Heart left ventricle (tissue), 16 donors: ENCODE data around the gene LRP5. TPM values are rescaled to one million over a fixed set of nuclear protein-coding genes. Genes with fewer than 3 reads are reported as not detected.
A peak's percentile ranks its signal among the peaks of the same experiment; 100 is the strongest.

Source experiments
- ATAC-seq, 4 donors: fragments of 200-7000 bp; cut with Tn5 transposase; one replicate each; pipeline ENCODE4 v1.9.1; 2020 to 2022; ENCODE audit warnings: moderate library complexity in 4 of 4, mild to moderate bottlenecking in 3 of 4, moderate number of reproducible peaks in 1 of 4
- DNase-seq, 5 donors: peaks; one replicate each; pipeline ENCODE4 v3.0.0-alpha.2; 2020
- H3K27ac ChIP-seq, 12 donors: fragments of 200-600 bp; sonication (generic) in 4 of 12; one replicate each; pipeline versions ENCODE4 v1.5.0 to v1.8.0; 2016 to 2022; ENCODE audit warnings: mild to moderate bottlenecking in 2 of 12
- H3K27me3 ChIP-seq, 9 donors: fragments of 200-600 bp; sonication (generic) in 2 of 9; one replicate each; pipeline versions ENCODE4 v1.5.1 to v1.8.0; 2016 to 2022; ENCODE audit warnings: mild to moderate bottlenecking in 3 of 9
- H3K36me3 ChIP-seq, 9 donors: fragments of 200-600 bp; sonication (generic) in 2 of 9; one replicate each; pipeline versions ENCODE4 v1.5.0 to v1.8.0; 2018 to 2022; ENCODE audit warnings: mild to moderate bottlenecking in 2 of 9
- H3K4me1 ChIP-seq, 12 donors: fragments of 200-600 bp; sonication (generic) in 4 of 12; one replicate each; pipeline versions ENCODE4 v1.5.0 to v1.8.0; 2016 to 2022; ENCODE audit warnings: mild to moderate bottlenecking in 3 of 12
- H3K4me3 ChIP-seq, 12 donors: fragments of 200-600 bp; sonication (generic) in 4 of 12; one replicate each; pipeline versions ENCODE4 v1.5.0 to v1.8.0; 2017 to 2022; ENCODE audit warnings: mild to moderate bottlenecking in 9 of 12, moderate library complexity in 4 of 12
- H3K9me3 ChIP-seq, 12 donors: fragments of 200-600 bp; sonication (generic) in 4 of 12; one replicate each; pipeline versions ENCODE4 v1.5.0 to v1.8.0; 2016 to 2022; ENCODE audit warnings: mild to moderate bottlenecking in 1 of 12
- POLR2A ChIP-seq, 2 donors: fragments of 450-650 bp; IDR thresholded peaks; one replicate each; pipeline ENCODE4 v1.6.1; 2017; ENCODE audit warnings: antibody characterized with exemption in 2 of 2, mild to moderate bottlenecking in 2 of 2, moderate library complexity in 2 of 2
- WGBS, 4 donors: extraction: QIAGEN DNeasy Blood & Tissue Kit in 2 of 4; methylation state at CpG; one replicate each; pipeline versions ENCODE4 v1.1.5 to v1.1.7; 2013 to 2018; 5-methylcytosine and 5-hydroxymethylcytosine counted together
- intact Hi-C, 10 donors: fragments of 100-400 bp; cut with DNase I; formaldehyde crosslinking; loops; one replicate each; pipeline versions ENCODE4 v1.11.1 to v1.14.2; 2022
- polyA plus RNA-seq, 2 donors: library from polyadenylated mRNA; stranded (reverse); fragments of 200-250 nt; gene quantifications; one replicate each; pipeline ENCODE4 v1.2.3, GENCODE V29; 2013
- total RNA-seq, 9 donors: library from RNA; depleted of rRNA in 2 of 9; stranded (reverse); fragments of >200 nt in 2 of 9; fragmentation: NEBNext Ultra II Directional in 3 of 9; extraction: Animal tissue kit (Norgen Biotek cat#: 25700) in 3 of 9; gene quantifications; one replicate each; pipeline versions ENCODE4 v1.1.0 to v1.2.4, GENCODE V29; 2016 to 2023
- TF ChIP-seq, protein P1 (sequence below), 12 donors: fragments of 200-600 bp; sonication (generic) in 4 of 12; IDR thresholded peaks; one replicate each; pipeline versions ENCODE4 v1.5.0 to v1.8.0; 2018 to 2022; ENCODE audit warnings: antibody characterized with exemption in 12 of 12, mild to moderate bottlenecking in 5 of 12
- donor health status: ischemic (EF 13 %, LVEDD 7.1; RV severe dilation, severe dysfunction).
- donor health status: healthy with polysubstance abuse.
- donor health status: DM: no; HTN: yes; CAD: no.
- donor health status: DM: no; HTN: no; CAD: no.
- donor health status: ischemic (EF 25% LVEDD 6.9; RV normal size, moderate dysfunction).
- donor health status: ischemic (EF 25% LVEDD 5.7; RV mildly dilated, moderate dysfunction).
- donor health status: healthy.
- donor health status: DM: yes; HTN: yes; CAD: no.
- donor health status: ischemic (EF 35%, LVEDD 5.7; RV mildly dilated, moderate dysfunction).
- donor health status: nonischemic (EF 11% LVEDD 7.7; RV severe dilation, severe dysfunction).
- donor health status: DM: yes; HTN: yes; CAD: no.
- donor health status: PGD.
- donor health status: ischemic (EF 29% LVEDD 5.4; RV normal size, mild dysfunction).
- donor health status: nonischemic (EF 23%, LVEDD 6.1; RV moderate dilation, normal function).

LRP5 gene
- total and polyA plus RNA-seq, 11 donors = 30.2 to 62.5 (median 39.8) TPM

DNA sequence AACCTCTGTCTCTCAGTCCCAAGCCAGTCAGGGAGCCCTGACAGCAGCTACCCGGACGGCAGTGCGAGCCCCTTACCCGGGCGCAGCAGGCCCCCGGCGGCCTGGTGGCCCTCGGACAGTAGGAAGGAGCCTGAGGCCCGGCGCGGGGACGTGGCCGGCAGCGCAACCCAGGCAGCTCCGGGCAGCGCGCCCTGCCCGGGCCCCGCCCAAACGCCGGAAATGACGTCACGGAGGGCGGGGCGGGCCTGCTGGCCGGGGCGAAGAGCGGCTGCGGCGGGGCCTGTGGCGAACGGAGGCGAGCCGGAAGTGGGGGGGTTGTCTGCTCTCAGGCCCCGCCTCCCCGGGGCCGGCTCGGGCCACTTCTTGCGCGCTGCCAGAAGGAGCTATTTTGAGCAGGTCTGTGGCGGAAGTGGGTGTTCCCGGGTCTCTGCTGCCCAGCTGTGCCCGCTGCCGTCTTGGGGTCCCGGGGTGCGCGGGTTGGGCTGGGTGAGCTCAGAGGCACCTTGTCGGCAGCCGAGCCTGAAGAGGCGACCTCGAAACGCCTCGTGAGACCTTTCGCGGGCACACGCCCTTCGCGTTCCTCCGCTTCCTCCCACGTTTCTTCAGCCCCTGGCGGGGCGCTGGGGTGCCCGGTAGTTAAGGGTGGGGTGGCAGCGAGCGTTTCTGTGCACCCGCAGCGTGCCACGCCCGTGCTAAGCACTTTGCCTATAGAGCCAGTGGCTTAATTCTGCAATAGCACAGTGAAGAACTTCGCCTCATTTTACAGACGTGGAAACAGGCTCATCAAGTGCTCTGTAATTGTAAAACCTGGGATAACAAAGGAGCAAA lies 40.4 kb upstream of the LRP5 start, which contains the start of gene C11orf24:
TSS of gene C11orf24 (minus strand) at position 193 of the 828 bp plus-strand sequence. CDS start 8,206 bp downstream, outside the sequence.
- H3K4me1 ChIP-seq = peaks cover 8 to 43% (median 31%) of the 10 kb centered on the region in 12 donors
- H3K4me3 ChIP-seq = peak within 1 kb of the TSS; percentile 52 to 95 (median 82)
- H3K36me3 ChIP-seq = peaks cover 0 to 15% (median 11%) of the 10 kb centered on the region in 9 donors
- no peaks in the 10 kb centered on the region for H3K27me3 ChIP-seq
- TF ChIP-seq POLR2A (IDR thresholded peaks at IDR 0.05) = peak in 1 of 2 donors; percentile 88
- TF ChIP-seq, protein P1, sequence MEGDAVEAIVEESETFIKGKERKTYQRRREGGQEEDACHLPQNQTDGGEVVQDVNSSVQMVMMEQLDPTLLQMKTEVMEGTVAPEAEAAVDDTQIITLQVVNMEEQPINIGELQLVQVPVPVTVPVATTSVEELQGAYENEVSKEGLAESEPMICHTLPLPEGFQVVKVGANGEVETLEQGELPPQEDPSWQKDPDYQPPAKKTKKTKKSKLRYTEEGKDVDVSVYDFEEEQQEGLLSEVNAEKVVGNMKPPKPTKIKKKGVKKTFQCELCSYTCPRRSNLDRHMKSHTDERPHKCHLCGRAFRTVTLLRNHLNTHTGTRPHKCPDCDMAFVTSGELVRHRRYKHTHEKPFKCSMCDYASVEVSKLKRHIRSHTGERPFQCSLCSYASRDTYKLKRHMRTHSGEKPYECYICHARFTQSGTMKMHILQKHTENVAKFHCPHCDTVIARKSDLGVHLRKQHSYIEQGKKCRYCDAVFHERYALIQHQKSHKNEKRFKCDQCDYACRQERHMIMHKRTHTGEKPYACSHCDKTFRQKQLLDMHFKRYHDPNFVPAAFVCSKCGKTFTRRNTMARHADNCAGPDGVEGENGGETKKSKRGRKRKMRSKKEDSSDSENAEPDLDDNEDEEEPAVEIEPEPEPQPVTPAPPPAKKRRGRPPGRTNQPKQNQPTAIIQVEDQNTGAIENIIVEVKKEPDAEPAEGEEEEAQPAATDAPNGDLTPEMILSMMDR (IDR thresholded peaks at IDR 0.05) = no peak
- intact Hi-C loops = loop anchor here in 4 of 10 donors (1.0 to 5.0 kb wide), 3 partner anchors 25 to 110 kb away; partner anchors contain the start of gene KMT5B (in 1 of the 4)
- DNase-seq (peak; percentile 96 to 99 (median 96)), ATAC-seq (peak; percentile 94 to 98 (median 97))
- no peaks in the 10 kb centered on the region for H3K9me3 ChIP-seq
- WGBS, 4 donors = 0 to 1% (median 1%) methylated on average over 36 to 71 of the region's 71 CpGs
- peak within 1 kb of the TSS; percentile 85 to 99 (median 96) for H3K27ac ChIP-seq

GRCh38 chr11:68273026-68273738 lies 39.2 kb upstream of the LRP5 start:
- TF ChIP-seq, protein P1 (IDR thresholded peaks at IDR 0.05) = no peak
- TF ChIP-seq POLR2A (IDR thresholded peaks at IDR 0.05) = no peak
- 92 to 95% (median 94%) methylated on average over 21 of the region's 21 CpGs for WGBS, 4 donors
- Histone ChIP-seq H3K36me3 (peaks cover 0 to 4% (median 0%) of the 10 kb centered on the region in 9 donors), H3K9me3 (no peaks in the 10 kb centered on the region), H3K27ac (peak overlapping the region in 9 of 12 donors; percentile 16 to 98 (median 96)), H3K27me3 (no peaks in the 10 kb centered on the region), H3K4me3 (peak overlapping the region in 6 of 12 donors; percentile 72 to 92 (median 82)), H3K4me1 (peaks cover 8 to 51% (median 34%) of the 10 kb centered on the region in 12 donors)
- no peak for ATAC-seq
- intact Hi-C loops = loop anchor here in 4 of 10 donors (5.0 kb wide), 2 partner anchors 61 to 109 kb away; partner anchors contain the start of gene KMT5B (in 1 of the 4)
- DNase-seq = no peak

GRCh38 chr11:68274306-68274705 lies 38.1 kb upstream of the LRP5 start:
- TF ChIP-seq POLR2A (IDR thresholded peaks at IDR 0.05) = no peak
- TF ChIP-seq, protein P1 (IDR thresholded peaks at IDR 0.05) = no peak
- Histone ChIP-seq H3K9me3 (no peaks in the 10 kb centered on the region), H3K4me3 (no peak overlapping the region), H3K4me1 (peaks cover 8 to 43% (median 30%) of the 10 kb centered on the region in 12 donors), H3K27me3 (no peaks in the 10 kb centered on the region), H3K36me3 (no peaks in the 10 kb centered on the region), H3K27ac (no peak overlapping the region)
- no peak for DNase-seq
- no peak for ATAC-seq
- intact Hi-C loops = loop anchor here in 4 of 10 donors (5.0 kb wide), 2 partner anchors 62 to 108 kb away; partner anchors contain the start of gene KMT5B (in 1 of the 4)
- 60 to 89% (median 82%) methylated on average over 1 of the region's 1 CpG for WGBS, 4 donors
